Mesothelial cell of epicardium (in vitro differentiated cells): ENCODE results near the gene ERCC8. TPM values are rescaled to one million over a fixed set of nuclear protein-coding genes. Genes with fewer than 3 reads are reported as not detected.
A peak's percentile ranks its signal among the peaks of the same experiment; 100 is the strongest.

Experiments
- DNase-seq, 2 experiments: peaks; one replicate each; pipeline ENCODE4 v3.0.0; 2021; ENCODE audit warnings: low spot score in 2 of 2; ENCODE audit not compliant: unreplicated experiment in 2 of 2
- H3K27ac Mint-ChIP-seq: 2 replicates; pipeline ENCODE4 v1.8.0; 2021; ENCODE audit warnings: mixed read lengths
- H3K27me3 Mint-ChIP-seq: 2 replicates; pipeline ENCODE4 v1.8.0; 2021; ENCODE audit warnings: low read depth, mixed read lengths
- H3K36me3 Mint-ChIP-seq: 2 replicates; pipeline ENCODE4 v1.8.0; 2021; ENCODE audit warnings: mixed read lengths
- H3K4me1 Mint-ChIP-seq: 2 replicates; pipeline ENCODE4 v1.8.0; 2021; ENCODE audit warnings: mixed read lengths
- H3K4me3 Mint-ChIP-seq: 2 replicates; pipeline ENCODE4 v1.8.0; 2021; ENCODE audit warnings: mild to moderate bottlenecking, moderate library complexity, mixed read lengths
- H3K9me3 Mint-ChIP-seq: 2 replicates; pipeline ENCODE4 v1.8.0; 2021; ENCODE audit warnings: mixed read lengths
- total RNA-seq: library from RNA; stranded (reverse); gene quantifications from 3 replicates; pipeline ENCODE4 v1.2.1, GENCODE V29; 2021
- TF ChIP-seq, protein P1 (sequence below): fragments of 200-600 bp; sonication (generic); IDR thresholded peaks from one replicate; pipeline ENCODE4 v1.5.0; 2021; ENCODE audit warnings: antibody characterized with exemption; ENCODE audit not compliant: unreplicated experiment

ERCC8 gene
- total RNA-seq, 1 donor from 2014 or later = 14.8 TPM

DNA sequence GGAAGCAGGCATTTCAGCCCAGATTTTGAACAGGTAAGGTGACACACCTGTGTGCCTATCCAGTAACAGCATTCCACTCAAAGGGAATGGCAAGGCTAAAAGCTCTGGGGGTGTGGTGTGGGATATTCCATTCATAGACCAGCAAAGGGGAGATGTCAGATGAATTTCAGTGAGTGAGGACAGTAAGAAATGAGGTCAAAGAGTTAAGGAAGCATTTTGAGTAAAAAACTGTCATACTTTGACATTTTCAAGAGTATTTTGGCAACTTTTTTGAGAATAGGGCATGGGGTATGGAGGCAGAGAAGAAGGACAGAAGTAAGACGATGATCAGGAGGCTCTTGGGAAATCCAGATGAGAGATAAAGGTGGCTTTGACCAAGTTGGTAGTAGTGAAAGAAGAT is 98.6 kb downstream of the ERCC8 start:
- TF ChIP-seq, protein P1, sequence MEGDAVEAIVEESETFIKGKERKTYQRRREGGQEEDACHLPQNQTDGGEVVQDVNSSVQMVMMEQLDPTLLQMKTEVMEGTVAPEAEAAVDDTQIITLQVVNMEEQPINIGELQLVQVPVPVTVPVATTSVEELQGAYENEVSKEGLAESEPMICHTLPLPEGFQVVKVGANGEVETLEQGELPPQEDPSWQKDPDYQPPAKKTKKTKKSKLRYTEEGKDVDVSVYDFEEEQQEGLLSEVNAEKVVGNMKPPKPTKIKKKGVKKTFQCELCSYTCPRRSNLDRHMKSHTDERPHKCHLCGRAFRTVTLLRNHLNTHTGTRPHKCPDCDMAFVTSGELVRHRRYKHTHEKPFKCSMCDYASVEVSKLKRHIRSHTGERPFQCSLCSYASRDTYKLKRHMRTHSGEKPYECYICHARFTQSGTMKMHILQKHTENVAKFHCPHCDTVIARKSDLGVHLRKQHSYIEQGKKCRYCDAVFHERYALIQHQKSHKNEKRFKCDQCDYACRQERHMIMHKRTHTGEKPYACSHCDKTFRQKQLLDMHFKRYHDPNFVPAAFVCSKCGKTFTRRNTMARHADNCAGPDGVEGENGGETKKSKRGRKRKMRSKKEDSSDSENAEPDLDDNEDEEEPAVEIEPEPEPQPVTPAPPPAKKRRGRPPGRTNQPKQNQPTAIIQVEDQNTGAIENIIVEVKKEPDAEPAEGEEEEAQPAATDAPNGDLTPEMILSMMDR = no peak
- H3K4me1 Mint-ChIP-seq = peaks cover 23% of the 10 kb centered on the region
- H3K36me3 Mint-ChIP-seq = no peaks in the 10 kb centered on the region
- DNase-seq = no peak
- H3K4me3 Mint-ChIP-seq = no peak overlapping the region
- H3K27me3 Mint-ChIP-seq = peaks cover 43% of the 10 kb centered on the region
- H3K27ac Mint-ChIP-seq = no peak overlapping the region
- H3K9me3 Mint-ChIP-seq = no peaks in the 10 kb centered on the region

DNA sequence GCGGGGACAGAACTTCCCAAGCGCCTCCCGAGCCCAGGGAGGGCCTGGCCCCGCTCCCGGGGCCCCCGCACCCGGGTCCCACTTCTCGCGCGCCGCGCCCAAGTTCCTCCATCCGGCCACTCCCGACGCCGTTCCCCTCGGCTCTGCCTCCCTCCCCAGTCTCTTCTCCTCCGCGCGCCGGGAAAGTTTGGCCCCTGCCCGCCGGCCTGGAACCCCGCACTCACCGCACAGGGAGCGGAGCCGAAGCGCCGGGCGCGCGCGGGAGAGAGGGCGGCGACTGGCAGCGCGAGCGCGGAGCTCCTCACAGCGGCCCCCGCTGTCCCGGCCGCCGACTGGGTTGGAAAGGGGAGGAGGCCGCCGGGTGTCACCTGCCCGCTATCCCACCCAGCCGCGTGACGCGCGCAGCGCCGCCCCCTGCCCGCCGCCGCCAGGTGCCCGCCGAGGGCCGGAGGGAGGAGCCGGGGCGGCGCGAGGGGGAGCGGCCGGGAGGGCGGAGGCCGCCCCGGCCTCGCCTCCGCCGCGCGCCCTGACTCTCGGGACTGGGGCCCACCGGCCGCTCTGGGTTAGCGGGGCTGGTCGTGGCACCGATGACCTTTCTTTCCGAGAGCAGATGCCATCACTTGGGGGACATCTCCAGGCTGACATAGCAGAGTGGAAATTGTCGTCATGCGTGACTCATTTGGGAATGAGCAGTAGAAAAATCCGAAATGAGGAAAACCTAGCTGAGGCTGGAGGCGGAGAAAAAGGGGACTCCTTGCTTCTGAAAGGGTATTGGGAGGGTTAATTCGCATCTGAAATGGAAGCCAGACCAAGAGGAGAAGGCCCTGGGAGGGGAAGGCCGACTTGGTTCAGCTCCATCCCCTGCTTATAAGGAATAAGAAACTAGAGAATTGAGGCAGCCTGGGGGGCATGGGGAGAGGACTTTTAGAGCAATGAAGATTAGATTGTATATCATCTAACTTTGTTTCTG is 100.6 kb downstream of the ERCC8 start, which contains the start of gene ELOVL7:
Gene ELOVL7 (minus strand): TSS at position 334 of the 970 bp plus-strand sequence. CDS start 56,872 bp downstream, outside the sequence.
- Mint-ChIP-seq H3K27me3 (peaks cover 58% of the 10 kb centered on the region), H3K27ac (peak within 1 kb of the TSS; percentile 91), H3K36me3 (no peaks in the 10 kb centered on the region), H3K4me3 (peak within 1 kb of the TSS; percentile 90), H3K9me3 (no peaks in the 10 kb centered on the region), H3K4me1 (peaks cover 21% of the 10 kb centered on the region)
- DNase-seq = peak; percentile 78 to 85
- TF ChIP-seq, protein P1 = no peak

DNA sequence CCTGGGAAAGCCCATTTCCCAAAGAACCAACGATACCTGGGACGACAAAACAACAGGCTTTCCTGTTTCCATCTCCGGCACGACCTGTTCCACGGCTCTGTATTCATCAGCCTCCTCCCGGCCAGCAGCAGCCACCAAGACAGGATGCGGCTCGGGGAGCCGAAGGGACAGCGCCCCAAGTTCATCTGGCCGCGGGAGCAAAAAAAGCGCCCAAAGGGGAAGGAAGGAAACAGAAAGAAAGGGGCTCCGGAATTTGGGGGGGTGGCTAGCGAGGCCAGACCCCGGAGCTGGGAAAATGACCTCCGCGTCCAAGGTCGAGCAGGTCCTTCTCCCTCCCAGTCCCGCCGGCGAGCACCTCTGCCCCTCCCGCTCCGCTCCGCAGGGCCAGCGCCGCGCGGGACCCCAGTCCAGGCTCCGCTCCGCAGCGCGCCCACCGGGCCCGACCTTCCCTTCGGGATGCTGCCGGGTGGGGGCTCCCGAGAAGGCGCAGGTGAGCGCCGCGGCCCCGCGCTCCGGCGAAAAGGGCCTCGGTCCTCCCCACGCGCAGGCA is 101.4 kb downstream of the ERCC8 start:
- TF ChIP-seq, protein P1 = no peak
- Mint-ChIP-seq H3K4me3 (peak overlapping the region; percentile 90), H3K9me3 (no peaks in the 10 kb centered on the region), H3K27ac (peak overlapping the region; percentile 71), H3K4me1 (peaks cover 21% of the 10 kb centered on the region), H3K36me3 (no peaks in the 10 kb centered on the region), H3K27me3 (peaks cover 58% of the 10 kb centered on the region)
- peak in 1 of 2 experiments; percentile 53 for DNase-seq

DNA sequence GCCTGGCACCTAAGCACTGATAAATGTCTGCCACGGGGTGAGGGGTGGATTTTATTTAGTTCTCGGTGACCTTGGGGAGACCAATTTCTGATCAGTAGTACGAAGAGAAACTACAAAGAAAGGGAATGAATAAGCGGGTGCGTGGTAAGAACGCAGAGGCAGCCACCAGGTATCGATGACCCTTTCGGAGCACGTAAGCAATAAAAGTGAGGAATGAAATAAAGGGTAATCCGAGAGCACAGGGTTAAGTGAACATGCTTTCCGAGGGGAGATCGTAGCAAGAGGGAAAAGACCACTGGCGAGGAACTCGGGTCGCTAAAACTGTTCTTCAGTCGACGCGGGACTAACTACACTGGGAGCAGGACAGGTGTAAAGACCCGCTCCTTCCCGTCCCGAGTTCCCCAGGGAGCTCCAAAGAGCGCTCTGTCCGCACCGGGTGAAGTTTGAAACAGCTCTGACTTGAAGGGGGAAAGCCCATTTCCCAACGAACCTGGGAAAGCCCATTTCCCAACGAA is 101.9 kb downstream of the ERCC8 start:
- DNase-seq = peak in 1 of 2 experiments; percentile 45
- Mint-ChIP-seq H3K27me3 (peaks cover 61% of the 10 kb centered on the region), H3K27ac (peak overlapping the region; percentile 71)

DNA sequence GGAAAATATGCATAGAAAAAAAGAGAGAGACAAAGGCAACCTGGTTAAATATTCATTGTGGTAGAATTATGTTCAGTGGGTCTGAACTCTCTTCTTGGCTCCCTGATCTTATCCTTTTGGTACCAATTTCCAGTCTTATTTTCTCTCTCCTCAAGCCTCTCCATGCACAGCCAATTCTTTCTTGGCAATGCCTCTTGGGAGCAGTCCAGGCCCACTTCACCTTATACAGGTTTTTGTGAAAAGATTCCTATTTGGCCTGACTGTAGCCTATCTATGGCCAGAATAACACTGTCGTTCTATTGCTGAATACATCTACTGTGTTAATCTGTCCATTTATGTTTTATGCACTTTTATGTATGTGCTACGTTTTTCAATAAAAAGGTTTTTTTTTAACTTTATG is 103.5 kb downstream of the ERCC8 start:
- Mint-ChIP-seq H3K27me3 (peaks cover 58% of the 10 kb centered on the region), H3K9me3 (no peaks in the 10 kb centered on the region), H3K27ac (no peak overlapping the region), H3K4me3 (no peak overlapping the region), H3K36me3 (no peaks in the 10 kb centered on the region), H3K4me1 (peaks cover 30% of the 10 kb centered on the region)
- DNase-seq = no peak
- TF ChIP-seq, protein P1 = no peak

More for the DNA sequence above, 101.9 kb downstream of the ERCC8 start:
- Mint-ChIP-seq H3K9me3 (no peaks in the 10 kb centered on the region), H3K4me3 (peak overlapping the region; percentile 90), H3K4me1 (peaks cover 26% of the 10 kb centered on the region), H3K36me3 (no peaks in the 10 kb centered on the region)
- TF ChIP-seq, protein P1 = no peak
